Activated naive CD4-positive, alpha-beta T cell treated with anti-CD3 and anti-CD28 coated beads for 36 hours (primary cell): Measurements from ENCODE around the gene MLNR. TPM values are rescaled to one million over a fixed set of nuclear protein-coding genes. Genes with fewer than 3 reads are reported as not detected.

Source experiments
- CTCF ChIA-PET: fragments of 350-600 bp; sonication (Branson Sonifier 250); formaldehyde crosslinking; loops from one replicate; lab custom pipeline; 2021; ENCODE audit warnings: antibody characterized with exemption; lab: Charles Lee
- DNase-seq: peaks from one replicate; pipeline ENCODE4 v3.0.0-alpha.2; 2020
- H3K27ac Mint-ChIP-seq: one replicate; pipeline ENCODE4 v1.8.0; 2021; ENCODE audit warnings: mild to moderate bottlenecking, mixed read lengths
- H3K27me3 Mint-ChIP-seq: one replicate; pipeline ENCODE4 v1.8.0; 2021; ENCODE audit warnings: low read depth, mixed read lengths
- H3K36me3 Mint-ChIP-seq: one replicate; pipeline ENCODE4 v1.8.0; 2021; ENCODE audit warnings: low read depth, mixed read lengths
- H3K4me1 Mint-ChIP-seq: one replicate; pipeline ENCODE4 v1.8.0; 2021; ENCODE audit warnings: low read depth, mixed read lengths
- H3K4me3 Mint-ChIP-seq: one replicate; pipeline ENCODE4 v1.8.0; 2021; ENCODE audit warnings: mild to moderate bottlenecking, moderate library complexity, mixed read lengths
- H3K9me3 Mint-ChIP-seq: one replicate; pipeline ENCODE4 v1.8.0; 2021; ENCODE audit warnings: mixed read lengths
- intact Hi-C: fragments of 100-400 bp; cut with micrococcal nuclease; formaldehyde crosslinking; loops from one replicate; pipeline ENCODE4 v1.15.1; 2023
- total RNA-seq, 2 experiments: library from RNA; stranded (reverse); gene quantifications; one replicate each; pipeline ENCODE4 v1.2.3, GENCODE V29; 2021

MLNR gene, protein sequence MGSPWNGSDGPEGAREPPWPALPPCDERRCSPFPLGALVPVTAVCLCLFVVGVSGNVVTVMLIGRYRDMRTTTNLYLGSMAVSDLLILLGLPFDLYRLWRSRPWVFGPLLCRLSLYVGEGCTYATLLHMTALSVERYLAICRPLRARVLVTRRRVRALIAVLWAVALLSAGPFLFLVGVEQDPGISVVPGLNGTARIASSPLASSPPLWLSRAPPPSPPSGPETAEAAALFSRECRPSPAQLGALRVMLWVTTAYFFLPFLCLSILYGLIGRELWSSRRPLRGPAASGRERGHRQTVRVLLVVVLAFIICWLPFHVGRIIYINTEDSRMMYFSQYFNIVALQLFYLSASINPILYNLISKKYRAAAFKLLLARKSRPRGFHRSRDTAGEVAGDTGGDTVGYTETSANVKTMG
- total RNA-seq, result not detected

GRCh38 chr13:49220036-49220855 lies at the start of gene MLNR:
Gene MLNR (plus strand): TSS chr13:49220338. CDS start chr13:49220338, 0 bp downstream.
- H3K4me1 Mint-ChIP-seq, result peaks cover 2% of the 10 kb centered on the region
- peak; percentile 62 for DNase-seq
- no peak within 1 kb of the TSS for H3K27ac Mint-ChIP-seq
- intact Hi-C loops, result loop anchor here (2.0 kb wide), 1 partner anchor 27 kb away; the partner anchor contains the start of gene CDADC1
- no peaks in the 10 kb centered on the region for H3K9me3 Mint-ChIP-seq
- H3K27me3 Mint-ChIP-seq, result peaks cover 56% of the 10 kb centered on the region
- CTCF ChIA-PET, result interaction anchor here (0.6 kb wide), 1 partner anchor 11 kb away, joined by 6 read pairs; no protein-coding TSS in a partner anchor
- peaks cover 2% of the 10 kb centered on the region for H3K36me3 Mint-ChIP-seq
- H3K4me3 Mint-ChIP-seq, result peak within 1 kb of the TSS; percentile 65

GRCh38 chr13:49171359-49171758 lies 48.8 kb upstream of the MLNR start:
- no peak for DNase-seq
- no peaks in the 10 kb centered on the region for H3K9me3 Mint-ChIP-seq
- intact Hi-C loops, result no loop called here
- CTCF ChIA-PET, result no interaction called here
- H3K36me3 Mint-ChIP-seq, result peaks cover 21% of the 10 kb centered on the region
- no peaks in the 10 kb centered on the region for H3K27me3 Mint-ChIP-seq
- no peaks in the 10 kb centered on the region for H3K4me1 Mint-ChIP-seq
- no peak overlapping the region for H3K27ac Mint-ChIP-seq
- no peak overlapping the region for H3K4me3 Mint-ChIP-seq

- intact Hi-C loops, result no loop called here
- Mint-ChIP-seq H3K4me1 (peaks cover 11% of the 10 kb centered on the region), H3K4me3 (no peak overlapping the region), H3K9me3 (no peaks in the 10 kb centered on the region), H3K36me3 (peaks cover 23% of the 10 kb centered on the region), H3K27ac (no peak overlapping the region), H3K27me3 (no peaks in the 10 kb centered on the region)
- CTCF ChIA-PET, result interaction anchor here (0.6 to 1.1 kb wide), 2 partner anchors 84 to 260 kb away, joined by 3 read pairs; no protein-coding TSS in a partner anchor
- DNase-seq, result no peak
These were observed 36.3 kb upstream of the MLNR start for GRCh38 chr13:49183672-49184325.

DNA sequence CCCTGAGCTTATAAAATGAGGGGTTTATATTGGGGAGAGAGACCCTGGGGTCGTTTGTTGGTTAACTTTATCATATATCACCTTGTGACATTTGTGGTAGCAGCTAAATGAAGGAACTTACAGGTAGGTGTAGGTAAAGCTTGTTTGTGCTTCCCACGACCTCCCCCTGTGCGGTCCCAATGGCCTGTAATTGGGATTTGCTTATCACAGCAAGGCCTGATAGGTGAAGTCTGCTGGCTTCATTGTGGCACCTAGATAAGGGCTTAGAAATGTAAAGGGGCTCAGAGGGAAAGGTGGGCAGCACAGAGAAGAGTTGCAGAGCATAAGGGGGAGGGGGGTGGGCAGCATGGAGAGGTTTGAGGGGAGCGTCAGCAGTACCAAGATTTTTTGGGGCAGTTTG lies 35.5 kb upstream of the MLNR start:
- peaks cover 24% of the 10 kb centered on the region for H3K36me3 Mint-ChIP-seq
- CTCF ChIA-PET, result no interaction called here
- no peak for DNase-seq
- H3K27ac Mint-ChIP-seq, result no peak overlapping the region
- H3K27me3 Mint-ChIP-seq, result no peaks in the 10 kb centered on the region
- H3K9me3 Mint-ChIP-seq, result no peaks in the 10 kb centered on the region
- intact Hi-C loops, result no loop called here
- H3K4me1 Mint-ChIP-seq, result peaks cover 11% of the 10 kb centered on the region
- H3K4me3 Mint-ChIP-seq, result no peak overlapping the region

GRCh38 chr13:49185264-49185663 lies 34.9 kb upstream of the MLNR start:
- Mint-ChIP-seq H3K27me3 (no peaks in the 10 kb centered on the region), H3K36me3 (peaks cover 24% of the 10 kb centered on the region), H3K9me3 (no peaks in the 10 kb centered on the region), H3K4me3 (no peak overlapping the region), H3K4me1 (peaks cover 11% of the 10 kb centered on the region), H3K27ac (no peak overlapping the region)
- DNase-seq, result no peak
- CTCF ChIA-PET, result no interaction called here
- intact Hi-C loops, result no loop called here

GRCh38 chr13:49190901-49191300 lies 29.2 kb upstream of the MLNR start:
- intact Hi-C loops, result no loop called here
- Mint-ChIP-seq H3K9me3 (no peaks in the 10 kb centered on the region), H3K4me1 (peaks cover 8% of the 10 kb centered on the region), H3K36me3 (peaks cover 27% of the 10 kb centered on the region), H3K27me3 (no peaks in the 10 kb centered on the region), H3K4me3 (no peak overlapping the region), H3K27ac (no peak overlapping the region)
- no peak for DNase-seq
- CTCF ChIA-PET, result no interaction called here

GRCh38 chr13:49206641-49207040 lies 13.5 kb upstream of the MLNR start:
- no peaks in the 10 kb centered on the region for H3K9me3 Mint-ChIP-seq
- peaks cover 13% of the 10 kb centered on the region for H3K36me3 Mint-ChIP-seq
- CTCF ChIA-PET, result no interaction called here

GRCh38 chr13:49208619-49209018 lies 11.5 kb upstream of the MLNR start:
- DNase-seq, result no peak
- Mint-ChIP-seq H3K27ac (no peak overlapping the region), H3K27me3 (no peaks in the 10 kb centered on the region), H3K9me3 (no peaks in the 10 kb centered on the region), H3K4me3 (no peak overlapping the region), H3K36me3 (peaks cover 12% of the 10 kb centered on the region), H3K4me1 (no peaks in the 10 kb centered on the region)
- intact Hi-C loops, result no loop called here
- CTCF ChIA-PET, result interaction anchor here (1.3 kb wide), 1 partner anchor 26 kb away, joined by 3 read pairs; no protein-coding TSS in a partner anchor

More at GRCh38 chr13:49206641-49207040, 13.5 kb upstream of the MLNR start:
- Mint-ChIP-seq H3K4me1 (no peaks in the 10 kb centered on the region), H3K27me3 (no peaks in the 10 kb centered on the region), H3K27ac (no peak overlapping the region), H3K4me3 (no peak overlapping the region)
- no peak for DNase-seq
- intact Hi-C loops, result no loop called here

DNA sequence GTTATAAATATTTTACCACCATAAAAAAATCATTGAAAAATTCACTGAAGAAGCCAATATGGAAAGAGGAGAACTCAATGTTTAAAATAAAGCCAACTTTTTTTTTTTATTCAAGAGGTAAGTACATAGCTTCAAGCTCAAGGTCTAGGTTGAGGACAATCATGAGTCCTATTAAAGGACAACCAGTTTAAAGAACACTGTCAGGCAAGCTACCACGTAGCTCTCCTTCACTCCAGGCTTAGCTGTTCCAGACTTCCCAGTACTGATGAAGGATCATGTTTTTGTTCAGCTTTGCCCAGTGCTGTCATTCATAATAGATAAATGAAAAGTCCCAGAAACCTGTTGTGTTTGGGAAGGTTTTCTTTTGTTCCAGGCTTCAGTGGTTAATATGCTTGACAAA lies 10.0 kb upstream of the MLNR start:
- CTCF ChIA-PET, result interaction anchor here (0.6 to 0.7 kb wide), 2 partner anchors 10 to 280 kb away, joined by 4 to 6 read pairs; no protein-coding TSS in a partner anchor
- H3K36me3 Mint-ChIP-seq, result peaks cover 7% of the 10 kb centered on the region

GRCh38 chr13:49210669-49211068 lies 9.5 kb upstream of the MLNR start:
- no peak for DNase-seq
- Mint-ChIP-seq H3K9me3 (no peaks in the 10 kb centered on the region), H3K27ac (no peak overlapping the region), H3K4me1 (peaks cover 10% of the 10 kb centered on the region), H3K4me3 (no peak overlapping the region), H3K36me3 (peaks cover 7% of the 10 kb centered on the region), H3K27me3 (no peaks in the 10 kb centered on the region)
- intact Hi-C loops, result no loop called here
- CTCF ChIA-PET, result no interaction called here

More for the DNA sequence above, 10.0 kb upstream of the MLNR start:
- Mint-ChIP-seq H3K27me3 (no peaks in the 10 kb centered on the region), H3K4me1 (peaks cover 9% of the 10 kb centered on the region), H3K27ac (no peak overlapping the region), H3K9me3 (no peaks in the 10 kb centered on the region), H3K4me3 (no peak overlapping the region)
- no peak for DNase-seq
- intact Hi-C loops, result no loop called here

DNA sequence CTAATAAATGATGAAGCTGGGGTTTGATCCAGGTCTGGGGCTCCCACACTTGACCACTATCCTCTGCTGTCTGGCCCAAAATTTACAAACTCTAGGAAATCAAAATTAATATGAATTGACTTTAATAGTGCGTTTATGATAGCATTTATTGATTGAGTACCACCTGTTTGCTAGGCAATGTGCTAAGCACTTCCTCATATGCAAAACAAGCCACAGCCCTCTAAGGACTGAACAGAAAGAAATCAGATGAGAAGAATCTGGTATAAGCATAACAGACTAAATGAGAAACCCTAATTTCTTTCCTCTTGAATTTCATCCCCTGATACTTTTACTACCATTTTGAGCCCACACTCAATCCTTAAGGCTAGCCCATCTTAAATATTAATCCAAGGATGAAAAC lies 6.6 kb upstream of the MLNR start:
- no peaks in the 10 kb centered on the region for H3K9me3 Mint-ChIP-seq
- intact Hi-C loops, result no loop called here
- no peak overlapping the region for H3K27ac Mint-ChIP-seq
- peaks cover 10% of the 10 kb centered on the region for H3K4me1 Mint-ChIP-seq
- peaks cover 5% of the 10 kb centered on the region for H3K36me3 Mint-ChIP-seq
- no peak for DNase-seq
- peaks cover 15% of the 10 kb centered on the region for H3K27me3 Mint-ChIP-seq
- H3K4me3 Mint-ChIP-seq, result no peak overlapping the region
- CTCF ChIA-PET, result interaction anchor here (1.7 kb wide), 1 partner anchor 27 kb away, joined by 4 read pairs; no protein-coding TSS in a partner anchor
